Pancreas (tissue), 10 donors: ENCODE results near the gene MIDN. TPM values are rescaled to one million over a fixed set of nuclear protein-coding genes. Genes with fewer than 3 reads are reported as not detected.
A peak's percentile ranks its signal among the peaks of the same experiment; 100 is the strongest.

ENCODE experiments used
- ATAC-seq, 4 donors: fragments of 200-7000 bp; cut with Tn5 transposase; one replicate each; pipeline versions ENCODE4 v1.8.0 to v1.9.1; 2020; ENCODE audit warnings: mild to moderate bottlenecking in 4 of 4, moderate library complexity in 4 of 4
- DNase-seq, 6 donors: peaks; one replicate each; pipeline ENCODE4 v3.0.0-alpha.2; 2020
- FAIRE-seq: peaks from 2 replicates; lab custom pipeline; 2012; peaks lifted over from hg19 to GRCh38; lab: Jason Lieb, UNC
- H3K27ac ChIP-seq, 4 donors: fragments of 200-600 bp; sonication (generic); 1 replicate in 3 of 4; 2 replicates in 1 of 4; pipeline versions ENCODE4 v1.5.0 to v1.8.0; 2020
- H3K27me3 ChIP-seq, 4 donors: fragments of 200-600 bp; one replicate each; pipeline ENCODE4 v1.8.0; 2021
- H3K36me3 ChIP-seq, 3 donors: fragments of 200-600 bp; sonication (generic) in 1 of 3; one replicate each; pipeline versions ENCODE4 v1.5.0 to v1.8.0; 2020 to 2021
- H3K4me1 ChIP-seq, 3 donors: fragments of 200-600 bp; one replicate each; pipeline ENCODE4 v1.8.0; 2021
- H3K4me3 ChIP-seq, 4 donors: fragments of 200-600 bp; sonication (generic) in 2 of 4; one replicate each; pipeline versions ENCODE4 v1.5.0 to v1.8.0; 2020 to 2021
- H3K9me3 ChIP-seq, 4 donors: fragments of 200-600 bp; one replicate each; pipeline ENCODE4 v1.8.0; 2021
- CTCF ChIP-seq, 4 donors: fragments of 200-600 bp; sonication (generic) in 3 of 4; IDR thresholded peaks; one replicate each; pipeline versions ENCODE4 v1.5.0 to v1.8.0; 2021; ENCODE audit warnings: antibody characterized with exemption in 4 of 4
- WGBS, 2 donors: extraction: QIAGEN DNeasy Blood & Tissue Kit; methylation state at CpG; one replicate each; pipeline ENCODE4 v1.1.7; 2013; 5-methylcytosine and 5-hydroxymethylcytosine counted together
- intact Hi-C, 3 donors: fragments of 100-400 bp; cut with DNase I; formaldehyde crosslinking; loops; one replicate each; pipeline versions ENCODE4 v1.11.1 to v1.14.2; 2022
- polyA plus RNA-seq, 2 donors: library from polyadenylated mRNA; stranded (reverse); fragments of 200-250 nt; gene quantifications; one replicate each; pipeline ENCODE4 v1.2.3, GENCODE V29; 2013
- total RNA-seq, 6 donors: library from RNA; stranded (reverse); fragmentation: NEBNext Ultra II Directional in 4 of 6; extraction: Animal tissue kit (Norgen Biotek cat#: 25700) in 4 of 6; gene quantifications; one replicate each; pipeline versions ENCODE4 v1.2.1 to v1.2.4, GENCODE V29; 2021 to 2023
- donor health status: healthy with polysubstance abuse.
- donor health status: DM: no; HTN: no; CAD: no; lungs with moderate emphysema.
- donor health status: DM: no; HTN: no; CAD: no.
- donor health status: control.
- donor health status: control.
- donor health status: Bipolar disorder and iron deficiency.
- donor health status: DM: yes; HTN: yes; CAD: no.
- donor health status: DM: no; HTN: no; CAD: no.
- donor health status: DM: no; HTN: no; CAD: no.
- donor health status: DM: yes; HTN: yes; CAD: no.

The MIDN gene
- total and polyA plus RNA-seq, 8 donors: 32.1 to 78.0 (median 44.4) TPM

DNA sequence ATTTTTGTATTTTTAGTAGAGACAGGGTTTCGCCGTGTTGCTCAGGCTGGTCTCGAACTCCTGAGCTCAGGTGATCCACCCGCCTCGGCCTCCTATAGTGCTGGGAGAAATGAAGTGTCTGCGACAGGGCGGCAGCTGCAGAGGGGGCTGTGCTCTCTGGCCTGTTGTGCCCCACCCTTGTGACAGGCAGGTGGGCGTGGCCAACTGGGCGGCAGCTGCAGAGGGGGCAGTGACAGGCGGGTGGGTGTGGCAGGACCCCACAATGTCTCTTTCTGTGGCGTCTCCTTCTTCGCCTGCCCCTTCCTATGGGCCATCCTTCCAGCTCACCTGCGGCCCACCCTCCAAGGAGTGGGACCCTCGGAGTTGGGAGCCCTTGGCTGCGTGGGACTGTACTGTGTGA is 31.0 kb upstream of the MIDN start:
- Histone ChIP-seq H3K27me3 (no peaks in the 10 kb centered on the region), H3K36me3 (peaks cover 0 to 12% (median 8%) of the 10 kb centered on the region in 3 donors), H3K27ac (no peak overlapping the region), H3K9me3 (no peaks in the 10 kb centered on the region), H3K4me3 (no peak overlapping the region), H3K4me1 (peaks cover 18 to 34% (median 19%) of the 10 kb centered on the region in 3 donors)
- DNase-seq: peak in 2 of 6 donors; percentile 35 to 61
- intact Hi-C loops: no loop called here
- TF ChIP-seq CTCF (IDR thresholded peaks at IDR 0.05): no peak
- FAIRE-seq: no peak
- no peak for ATAC-seq
- WGBS, 2 donors: 75 to 83% methylated on average over 12 to 15 of the region's 15 CpGs

- Histone ChIP-seq H3K9me3 (no peaks in the 10 kb centered on the region), H3K4me3 (no peak overlapping the region), H3K27ac (no peak overlapping the region), H3K27me3 (no peaks in the 10 kb centered on the region), H3K4me1 (peaks cover 18 to 24% (median 19%) of the 10 kb centered on the region in 3 donors), H3K36me3 (peaks cover 0 to 20% (median 8%) of the 10 kb centered on the region in 3 donors)
- WGBS, 2 donors: 88 to 90% methylated on average over 34 to 37 of the region's 37 CpGs
- ATAC-seq (no peak), FAIRE-seq (no peak), DNase-seq (peak in 2 of 6 donors; percentile 28 to 69)
- no peak for TF ChIP-seq CTCF (IDR thresholded peaks at IDR 0.05)
- intact Hi-C loops: no loop called here
Observed at GRCh38 chr19:1218751-1219567, 29.4 kb upstream of the MIDN start.

DNA sequence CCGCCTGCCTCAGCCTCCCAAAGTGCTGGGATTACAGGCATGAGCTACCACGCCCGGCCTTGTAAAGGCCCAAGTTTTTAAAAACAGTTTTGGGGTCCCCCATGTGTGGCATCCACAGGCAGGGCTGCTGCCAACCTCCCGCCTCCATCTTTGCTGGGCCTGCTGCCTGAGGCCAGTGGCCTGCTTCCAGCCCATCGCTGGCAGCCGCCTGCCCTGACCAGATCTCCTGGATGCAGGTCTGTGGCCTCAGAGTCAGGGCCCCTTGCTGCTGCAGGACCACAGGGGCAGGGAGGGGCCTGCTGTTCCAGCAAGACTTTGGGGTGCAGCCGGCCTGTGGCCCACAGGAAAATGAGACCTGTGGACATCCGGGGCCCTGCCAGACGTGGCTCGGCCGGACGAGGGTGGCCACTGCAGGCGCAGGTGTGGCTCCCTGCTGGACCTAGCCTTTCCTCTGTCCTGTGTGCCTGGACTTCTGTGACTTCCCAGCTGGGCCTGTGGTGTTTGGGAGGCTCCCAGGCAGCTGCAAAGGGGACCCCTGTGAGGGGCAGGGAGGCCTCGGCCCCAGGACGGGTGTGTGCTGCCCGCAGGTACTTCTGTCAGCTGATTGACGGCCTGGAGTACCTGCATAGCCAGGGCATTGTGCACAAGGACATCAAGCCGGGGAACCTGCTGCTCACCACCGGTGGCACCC is 28.5 kb upstream of the MIDN start:
- ATAC-seq: no peak
- H3K36me3 ChIP-seq: peaks cover 0 to 20% (median 8%) of the 10 kb centered on the region in 3 donors
- H3K27me3 ChIP-seq: no peaks in the 10 kb centered on the region
- H3K4me1 ChIP-seq: peaks cover 11 to 14% (median 13%) of the 10 kb centered on the region in 3 donors
- FAIRE-seq: no peak
- peak in 1 of 6 donors; percentile 74 for DNase-seq
- H3K27ac ChIP-seq: no peak overlapping the region
- no peak overlapping the region for H3K4me3 ChIP-seq
- WGBS, 2 donors: 89 to 93% methylated on average over 19 of the region's 19 CpGs
- no peak for TF ChIP-seq CTCF (IDR thresholded peaks at IDR 0.05)
- no peaks in the 10 kb centered on the region for H3K9me3 ChIP-seq
- intact Hi-C loops: no loop called here

DNA sequence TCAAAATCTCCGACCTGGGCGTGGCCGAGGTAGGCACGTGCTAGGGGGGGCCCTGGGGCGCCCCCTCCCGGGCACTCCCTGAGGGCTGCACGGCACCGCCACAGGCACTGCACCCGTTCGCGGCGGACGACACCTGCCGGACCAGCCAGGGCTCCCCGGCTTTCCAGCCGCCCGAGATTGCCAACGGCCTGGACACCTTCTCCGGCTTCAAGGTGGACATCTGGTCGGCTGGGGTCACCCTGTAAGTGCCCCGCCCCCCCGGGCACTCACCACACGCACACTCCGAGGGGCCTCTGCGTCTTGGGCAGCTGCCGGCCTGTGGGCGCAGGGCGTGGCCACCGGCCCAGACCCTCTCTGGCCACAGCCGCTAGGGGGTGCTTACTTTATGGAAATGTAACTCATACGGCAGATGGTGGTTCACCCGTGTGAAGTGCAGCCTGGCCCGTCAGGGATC is 27.9 kb upstream of the MIDN start:
- DNase-seq (peak in 2 of 6 donors; percentile 45 to 76), FAIRE-seq (no peak), ATAC-seq (peak in 1 of 4 donors; percentile 2)
- no peak for TF ChIP-seq CTCF (IDR thresholded peaks at IDR 0.05)
- H3K27me3 ChIP-seq: no peaks in the 10 kb centered on the region
- no peaks in the 10 kb centered on the region for H3K9me3 ChIP-seq
- WGBS, 2 donors: 82 to 84% methylated on average over 28 to 33 of the region's 33 CpGs
- intact Hi-C loops: no loop called here
- peaks cover 0 to 20% (median 8%) of the 10 kb centered on the region in 3 donors for H3K36me3 ChIP-seq
- no peak overlapping the region for H3K27ac ChIP-seq
- no peak overlapping the region for H3K4me3 ChIP-seq
- peaks cover 5 to 9% (median 7%) of the 10 kb centered on the region in 3 donors for H3K4me1 ChIP-seq
